HG03066 (cell line): ENCODE measurements around the gene FHIP2A.
"Not testable (repeated sequence)": the region's sequence is repeated elsewhere in the genome, so short reads cannot be mapped to it uniquely, and the experiment has no call there.

ENCODE experiments used
- ATAC-seq: cut with Tn5 transposase; IDR thresholded peaks from one replicate; pipeline ENCODE4 v1.9.1; 2021; ENCODE audit warnings: low read depth; ENCODE audit not compliant: unreplicated experiment

Gene FHIP2A, protein sequence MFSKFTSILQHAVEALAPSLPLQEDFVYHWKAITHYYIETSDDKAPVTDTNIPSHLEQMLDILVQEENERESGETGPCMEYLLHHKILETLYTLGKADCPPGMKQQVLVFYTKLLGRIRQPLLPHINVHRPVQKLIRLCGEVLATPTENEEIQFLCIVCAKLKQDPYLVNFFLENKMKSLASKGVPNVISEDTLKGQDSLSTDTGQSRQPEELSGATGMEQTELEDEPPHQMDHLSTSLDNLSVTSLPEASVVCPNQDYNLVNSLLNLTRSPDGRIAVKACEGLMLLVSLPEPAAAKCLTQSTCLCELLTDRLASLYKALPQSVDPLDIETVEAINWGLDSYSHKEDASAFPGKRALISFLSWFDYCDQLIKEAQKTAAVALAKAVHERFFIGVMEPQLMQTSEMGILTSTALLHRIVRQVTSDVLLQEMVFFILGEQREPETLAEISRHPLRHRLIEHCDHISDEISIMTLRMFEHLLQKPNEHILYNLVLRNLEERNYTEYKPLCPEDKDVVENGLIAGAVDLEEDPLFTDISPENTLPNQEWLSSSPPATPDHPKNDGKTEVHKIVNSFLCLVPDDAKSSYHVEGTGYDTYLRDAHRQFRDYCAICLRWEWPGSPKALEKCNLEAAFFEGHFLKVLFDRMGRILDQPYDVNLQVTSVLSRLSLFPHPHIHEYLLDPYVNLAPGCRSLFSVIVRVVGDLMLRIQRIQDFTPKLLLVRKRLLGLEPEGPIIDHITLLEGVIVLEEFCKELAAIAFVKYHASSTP

DNA sequence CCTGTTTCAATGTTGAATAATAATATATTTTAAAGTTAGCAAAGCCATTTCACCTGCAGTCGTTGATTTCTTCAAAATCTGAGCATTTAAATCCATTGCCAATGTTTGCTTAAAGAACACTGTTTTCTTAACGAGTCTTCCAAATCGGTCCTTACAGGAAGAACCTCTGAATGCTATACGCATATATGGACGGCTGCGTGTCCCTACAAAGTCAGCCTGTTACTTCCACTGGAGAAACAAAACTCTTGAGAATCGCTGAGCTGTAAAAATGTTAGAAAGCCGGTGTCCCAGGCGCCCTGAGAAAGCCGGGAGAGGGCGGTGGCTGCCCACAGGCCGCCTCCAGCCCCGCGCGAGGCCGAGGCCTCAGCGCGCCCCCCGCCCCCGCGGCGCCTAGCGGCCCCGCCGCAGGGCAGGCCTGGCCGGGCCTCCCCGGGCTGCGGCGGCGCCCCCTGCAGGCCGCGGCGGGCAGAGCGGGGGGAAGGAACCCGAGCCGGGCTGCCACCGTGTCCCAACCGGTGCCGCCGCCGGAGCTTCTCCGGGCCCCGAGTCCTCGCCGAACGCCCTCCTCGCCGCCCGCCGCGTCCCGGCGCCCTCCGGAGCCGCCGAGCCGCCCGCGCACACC lies at the start of gene FHIP2A:
Gene FHIP2A (plus strand): TSS at position 488 of the 622 bp plus-strand sequence. CDS start 299 bp downstream, outside the sequence.
- peak; percentile 70 for ATAC-seq

GRCh38 chr10:114772496-114773196 lies 48.9 kb upstream of the FHIP2A start:
- no peak for ATAC-seq

DNA sequence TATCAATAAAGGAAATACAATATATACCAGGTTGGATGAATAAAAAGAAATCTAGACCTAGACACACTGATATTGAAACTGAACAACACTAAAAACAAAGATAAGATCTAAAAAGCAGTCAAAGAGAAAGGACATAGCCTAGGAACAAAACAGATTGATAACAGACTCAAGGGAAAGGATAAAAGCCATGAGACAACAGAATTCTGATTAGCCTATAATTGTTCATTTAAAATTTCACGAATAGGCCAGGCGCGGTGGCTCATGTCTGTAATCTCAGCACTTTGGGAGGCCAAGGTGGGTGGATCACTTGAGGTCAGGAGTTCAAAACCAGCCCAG lies 48.4 kb upstream of the FHIP2A start:
- ATAC-seq, result no peak

DNA sequence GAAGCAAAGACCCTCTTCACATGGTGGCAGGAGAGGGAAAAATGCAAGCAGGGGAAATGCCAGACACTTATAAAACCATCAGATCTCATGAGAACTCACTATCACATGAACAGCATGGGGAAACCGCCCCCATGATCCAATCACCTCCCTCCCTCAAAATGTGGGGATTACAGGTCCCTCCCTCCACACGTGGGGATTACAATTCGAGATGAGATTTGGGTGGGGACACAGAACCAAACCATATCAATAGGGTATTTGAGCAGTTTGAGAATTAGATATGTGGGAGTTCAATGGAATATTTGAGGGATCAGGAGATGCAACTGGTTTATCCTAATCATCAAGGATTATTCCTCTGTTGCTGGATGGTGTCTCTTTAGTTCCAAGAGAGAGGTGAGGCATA lies 46.5 kb upstream of the FHIP2A start:
- not testable (repeated sequence) for ATAC-seq

DNA sequence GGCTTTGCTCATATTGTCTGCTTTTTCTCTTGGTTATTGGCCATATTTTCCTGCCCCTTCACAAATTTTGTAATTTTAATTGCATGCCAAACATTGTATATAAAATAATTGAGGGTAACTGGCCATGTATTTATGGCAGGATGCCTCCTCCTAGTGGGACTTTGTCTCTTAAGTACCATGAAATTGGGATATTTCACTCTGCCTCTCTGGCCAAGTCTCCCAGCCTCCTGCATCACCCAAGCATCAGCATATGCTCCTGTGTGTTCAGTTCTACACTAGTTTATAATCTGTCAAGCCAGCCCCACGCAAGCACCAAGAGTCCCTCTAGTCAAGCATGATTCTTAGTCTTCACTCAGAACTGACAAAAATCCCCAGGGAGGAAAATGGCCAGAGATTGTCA lies 44.2 kb upstream of the FHIP2A start:
- no peak for ATAC-seq

- ATAC-seq, result no peak
These were observed 41.6 kb upstream of the FHIP2A start for GRCh38 chr10:114779803-114780576.

GRCh38 chr10:114780577-114781184 lies 40.9 kb upstream of the FHIP2A start:
- no peak for ATAC-seq

DNA sequence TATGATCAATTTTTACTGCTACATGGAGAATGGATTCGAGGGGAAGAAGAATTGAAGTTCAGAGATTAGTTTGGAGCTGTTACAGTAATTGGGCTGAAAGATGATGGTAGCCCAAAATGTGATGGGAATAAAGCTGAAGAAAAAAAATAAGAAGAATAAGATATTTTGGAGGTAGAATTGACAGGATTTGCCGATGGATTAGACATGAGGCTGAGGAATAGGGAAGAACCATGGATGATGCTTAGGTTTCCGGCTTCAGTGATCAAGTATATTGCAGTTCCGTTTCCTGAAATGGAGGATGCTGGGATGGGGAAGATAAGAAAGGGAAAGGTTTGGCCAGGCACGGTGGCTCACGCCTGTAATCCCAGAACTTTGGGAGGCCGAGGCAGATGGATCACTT lies 38.9 kb upstream of the FHIP2A start:
- no peak for ATAC-seq

DNA sequence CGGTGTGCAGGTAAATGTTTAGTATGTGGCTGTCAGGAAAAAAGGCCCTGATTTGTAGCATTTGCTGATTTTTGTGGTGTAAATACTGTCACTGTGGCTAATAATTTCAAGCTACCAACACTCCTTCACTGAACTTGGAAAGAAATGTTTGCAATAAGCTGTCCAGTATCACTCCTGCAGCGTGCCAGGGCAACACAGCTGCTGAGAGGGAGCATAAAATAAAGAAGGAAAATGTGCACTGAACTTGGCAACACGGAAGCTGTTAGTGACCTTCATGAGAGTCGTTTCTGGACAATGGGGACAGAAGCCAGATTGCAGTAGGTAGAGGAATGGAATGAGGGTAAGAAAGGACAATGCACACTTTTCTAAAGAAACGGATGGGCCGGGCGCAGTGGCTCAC lies 37.9 kb upstream of the FHIP2A start:
- no peak for ATAC-seq

DNA sequence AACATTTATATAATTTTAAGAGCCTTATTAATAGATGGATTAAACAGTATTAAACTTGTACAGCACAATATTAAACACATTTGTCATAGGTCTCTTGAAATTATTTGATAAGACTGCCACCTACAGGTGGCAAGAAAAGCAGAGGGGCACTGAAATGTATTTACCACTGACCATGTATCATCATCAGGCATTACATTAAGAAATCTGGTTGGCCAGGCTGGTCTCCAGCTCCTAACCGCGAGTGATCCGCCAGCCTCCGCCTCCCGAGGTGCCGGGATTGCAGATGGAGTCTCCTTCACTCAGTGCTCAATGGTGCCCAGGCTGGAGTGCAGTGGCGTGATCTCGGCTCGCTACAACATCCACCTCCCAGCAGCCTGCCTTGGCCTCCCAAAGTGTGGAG lies 35.1 kb upstream of the FHIP2A start:
- not testable (repeated sequence) for ATAC-seq

- not testable (repeated sequence) for ATAC-seq
These were observed 34.4 kb upstream of the FHIP2A start for GRCh38 chr10:114787131-114787530.

- no peak for ATAC-seq
These were observed 29.8 kb upstream of the FHIP2A start for GRCh38 chr10:114791768-114792167.

DNA sequence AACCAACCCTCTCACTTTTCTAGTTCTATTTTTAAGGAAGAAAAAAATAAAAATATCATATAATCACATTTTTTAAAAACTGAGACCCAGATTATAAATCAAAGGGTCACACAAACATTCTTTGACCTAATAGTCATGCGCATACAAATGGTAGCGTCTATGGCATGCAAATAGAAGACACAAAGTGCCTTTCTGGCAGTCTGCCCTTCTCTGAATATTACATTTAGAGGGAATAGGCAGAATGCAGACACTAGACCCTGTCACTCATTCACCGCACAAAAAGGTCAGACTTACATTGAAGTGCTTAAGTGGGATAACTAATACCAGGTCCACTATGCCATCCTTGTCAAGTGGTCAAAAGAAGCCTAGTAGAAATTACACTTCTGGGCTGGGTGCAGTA lies 26.5 kb upstream of the FHIP2A start:
- ATAC-seq, result no peak

DNA sequence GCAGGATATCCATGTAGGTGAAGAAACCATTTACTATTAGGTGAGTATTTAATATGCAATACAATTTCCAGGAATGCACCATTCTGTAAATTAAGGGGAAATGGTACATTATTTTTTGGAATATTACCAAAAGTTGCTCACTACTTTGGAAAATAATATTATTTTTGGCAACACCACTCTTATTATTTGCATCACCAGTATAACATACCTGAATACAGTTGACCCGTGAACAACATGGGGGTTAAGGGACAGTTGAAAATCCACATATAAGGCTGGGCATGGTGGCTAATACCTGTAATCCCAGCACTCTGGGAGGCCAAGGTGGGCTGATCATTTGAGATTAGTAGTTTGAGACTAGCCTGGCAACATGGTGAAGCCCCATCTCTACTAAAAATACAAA lies 21.2 kb upstream of the FHIP2A start:
- ATAC-seq, result no peak

- no peak for ATAC-seq
These were observed 20.2 kb upstream of the FHIP2A start for GRCh38 chr10:114801411-114801813.

- no peak for ATAC-seq
These were observed 19.4 kb upstream of the FHIP2A start for GRCh38 chr10:114802177-114802576.

- ATAC-seq, result no peak
These were observed 14.8 kb upstream of the FHIP2A start for GRCh38 chr10:114806562-114807391.

GRCh38 chr10:114808982-114809381 lies 12.6 kb upstream of the FHIP2A start:
- ATAC-seq, result no peak

GRCh38 chr10:114810926-114811325 lies 10.7 kb upstream of the FHIP2A start:
- peak; percentile 100 for ATAC-seq
